Spinal cord (tissue), 10 donors: ENCODE measurements around the gene ANKRD10. TPM values are rescaled to one million over a fixed set of nuclear protein-coding genes. Genes with fewer than 3 reads are reported as not detected.
A peak's percentile ranks its signal among the peaks of the same experiment; 100 is the strongest.
"Not testable (repeated sequence)": the region's sequence is repeated elsewhere in the genome, so short reads cannot be mapped to it uniquely, and the experiment has no call there.

ENCODE experiments used
- DNase-seq, 6 donors: peaks; one replicate each; pipeline versions ENCODE4 v3.0.0 to v3.0.0-alpha.2; 2013 to 2015; ENCODE audit warnings: low spot score in 6 of 6, low read depth in 4 of 6
- H3K27ac ChIP-seq: one replicate; pipeline ENCODE4 v1.5.1; 2013; ENCODE audit warnings: low read depth, low read length, control low read depth
- H3K27me3 ChIP-seq: one replicate; pipeline ENCODE4 v1.6.1; 2013; ENCODE audit warnings: low read length; ENCODE audit not compliant: control insufficient read depth, insufficient read depth
- H3K36me3 ChIP-seq: one replicate; pipeline ENCODE4 v1.6.1; 2013; ENCODE audit warnings: low read length; ENCODE audit not compliant: control insufficient read depth, insufficient read depth
- H3K4me1 ChIP-seq: one replicate; pipeline ENCODE4 v1.6.1; 2013; ENCODE audit warnings: low read length; ENCODE audit not compliant: control insufficient read depth, insufficient read depth
- H3K4me3 ChIP-seq: one replicate; pipeline ENCODE4 v1.5.1; 2013; ENCODE audit warnings: low read depth, low read length, control low read depth
- H3K9me3 ChIP-seq: one replicate; pipeline ENCODE4 v1.6.1; 2013; ENCODE audit warnings: low read length; ENCODE audit not compliant: control insufficient read depth, insufficient read depth
- WGBS: methylation state at CpG from one replicate; pipeline ENCODE4 v1.1.5; 2013; ENCODE audit warnings: missing lambda C conversion rate; ENCODE audit not compliant: insufficient coverage; 5-methylcytosine and 5-hydroxymethylcytosine counted together
- polyA plus RNA-seq, 2 donors: library from polyadenylated mRNA; unstranded; fragments of 120-200 nt; gene quantifications; one replicate each; pipeline ENCODE4 v1.2.1, GENCODE V29; 2013; ENCODE audit not compliant: insufficient read length in 2 of 2
- total RNA-seq, 2 donors: library from RNA; depleted of rRNA in 1 of 2; stranded (reverse); fragments of 120-200 nt in 1 of 2; fragments of >200 nt in 1 of 2; gene quantifications; one replicate each; pipeline versions ENCODE4 v1.2.3 to v1.2.4, GENCODE V29; 2013 to 2014
- donor health status: healthy.

ANKRD10 gene
- total and polyA plus RNA-seq, 4 donors, result 187 to 221 (median 191) TPM

DNA sequence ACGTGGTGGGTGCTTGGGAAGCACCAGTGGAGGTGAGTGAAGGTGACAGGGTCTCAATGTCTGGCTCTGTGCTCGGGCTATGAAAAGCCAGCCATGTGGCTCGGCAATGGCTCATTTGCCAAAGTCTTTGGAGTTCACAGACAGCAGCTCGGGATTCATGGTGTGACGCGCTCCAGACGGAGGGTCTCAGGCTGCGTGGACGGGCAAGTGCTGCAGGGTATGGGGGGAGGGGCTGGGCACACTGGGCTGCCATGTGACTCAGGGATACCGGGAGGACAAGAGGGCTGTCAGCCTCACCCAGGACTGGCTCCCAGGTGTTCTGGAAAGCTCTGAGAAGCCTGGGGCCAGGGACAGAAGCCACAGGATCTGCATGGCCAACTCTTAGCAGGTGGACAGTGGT, 32.5 kb upstream of the ANKRD10 start:
- H3K4me1 ChIP-seq, H3K27ac ChIP-seq, H3K9me3 ChIP-seq, H3K27me3 ChIP-seq, H3K4me3 ChIP-seq, DNase-seq, H3K36me3 ChIP-seq: not testable (repeated sequence)
- WGBS, result 40% methylated on average over 1 of the region's 10 CpGs

DNA sequence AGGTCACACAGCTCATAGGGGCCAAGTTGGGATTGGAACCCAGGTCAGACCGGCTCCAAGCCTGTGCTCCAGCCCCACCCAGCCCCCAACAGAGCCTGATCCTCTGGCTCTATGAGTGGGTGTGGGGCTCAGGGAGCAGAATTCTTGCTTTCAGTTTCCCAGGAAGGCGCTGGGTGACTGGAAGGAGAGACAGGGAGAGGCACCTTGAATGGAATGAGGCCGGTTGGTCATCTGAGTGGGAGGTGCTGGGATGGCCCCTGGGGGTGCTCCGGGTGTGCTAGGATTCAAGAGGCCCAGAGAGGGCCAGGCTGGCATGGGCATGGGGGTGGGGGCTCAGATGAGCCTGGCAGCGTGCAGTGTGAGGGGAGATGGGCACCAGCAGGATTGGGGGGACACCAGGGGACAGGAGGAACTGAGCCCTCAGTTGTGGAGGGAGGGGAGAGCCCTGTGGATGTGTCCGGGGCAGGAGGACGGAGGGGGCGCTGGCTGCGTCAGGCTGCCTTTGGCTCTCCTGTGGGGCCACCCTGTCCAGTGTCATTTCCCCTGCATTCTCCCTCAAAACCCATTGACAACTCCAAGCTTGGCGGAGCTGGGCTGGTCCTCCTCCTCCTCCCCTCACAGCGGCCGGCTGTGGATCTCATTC, 31.2 kb upstream of the ANKRD10 start:
- no peak overlapping the region for H3K4me3 ChIP-seq
- H3K4me1 ChIP-seq, result no peaks in the 10 kb centered on the region
- no peak overlapping the region for H3K27ac ChIP-seq
- no peaks in the 10 kb centered on the region for H3K9me3 ChIP-seq
- no peaks in the 10 kb centered on the region for H3K27me3 ChIP-seq
- H3K36me3 ChIP-seq, result no peaks in the 10 kb centered on the region
- WGBS, result 91% methylated on average over 5 of the region's 12 CpGs
- DNase-seq, result no peak

DNA sequence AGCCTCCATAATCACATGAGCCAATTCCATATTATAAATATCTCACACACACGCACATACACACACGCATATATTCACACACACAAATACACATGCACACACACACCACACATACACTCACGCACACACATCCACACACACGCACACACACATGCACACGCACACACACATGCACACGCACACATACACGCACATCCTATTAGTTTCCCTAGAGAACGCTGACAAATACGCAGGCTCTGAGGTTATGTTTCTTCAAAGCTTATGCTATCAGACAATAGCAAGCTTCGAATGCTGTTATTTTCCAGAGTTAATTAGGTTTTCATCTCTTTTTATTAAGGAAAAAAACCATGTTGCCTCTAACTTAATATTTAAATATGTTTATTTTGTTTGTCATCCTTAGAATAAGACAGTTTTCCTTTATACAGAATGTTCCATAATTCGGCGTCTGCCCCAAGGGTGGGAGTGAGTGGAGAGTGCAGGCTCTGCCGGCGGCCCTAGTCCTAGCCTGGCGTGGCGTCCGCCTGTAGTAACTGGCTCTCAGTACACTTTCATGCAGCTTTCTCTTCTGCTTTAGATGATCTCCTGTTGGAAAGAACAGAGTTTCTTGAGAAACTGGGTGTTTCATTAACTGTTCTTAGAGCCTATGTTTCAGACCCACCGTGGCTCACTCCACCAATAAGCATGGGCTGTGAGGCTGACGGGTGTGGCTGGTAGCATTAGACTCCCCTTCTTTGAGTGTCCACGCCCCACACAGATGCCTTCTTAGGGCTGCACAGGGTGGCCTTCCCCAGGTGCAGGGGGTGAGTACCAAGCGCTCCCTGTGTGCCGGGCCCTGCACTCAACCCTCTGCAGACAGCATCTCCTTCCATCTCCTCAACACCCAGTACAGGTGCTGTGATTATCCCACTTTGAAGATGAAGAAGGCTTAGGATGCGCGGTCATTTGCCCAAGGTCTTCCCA, 30.4 kb upstream of the ANKRD10 start:
- H3K27ac ChIP-seq, result no peak overlapping the region
- no peaks in the 10 kb centered on the region for H3K36me3 ChIP-seq
- 97% methylated on average over 15 of the region's 24 CpGs for WGBS
- no peaks in the 10 kb centered on the region for H3K4me1 ChIP-seq
- DNase-seq, result no peak
- H3K9me3 ChIP-seq, result no peaks in the 10 kb centered on the region
- H3K4me3 ChIP-seq, result no peak overlapping the region
- no peaks in the 10 kb centered on the region for H3K27me3 ChIP-seq

DNA sequence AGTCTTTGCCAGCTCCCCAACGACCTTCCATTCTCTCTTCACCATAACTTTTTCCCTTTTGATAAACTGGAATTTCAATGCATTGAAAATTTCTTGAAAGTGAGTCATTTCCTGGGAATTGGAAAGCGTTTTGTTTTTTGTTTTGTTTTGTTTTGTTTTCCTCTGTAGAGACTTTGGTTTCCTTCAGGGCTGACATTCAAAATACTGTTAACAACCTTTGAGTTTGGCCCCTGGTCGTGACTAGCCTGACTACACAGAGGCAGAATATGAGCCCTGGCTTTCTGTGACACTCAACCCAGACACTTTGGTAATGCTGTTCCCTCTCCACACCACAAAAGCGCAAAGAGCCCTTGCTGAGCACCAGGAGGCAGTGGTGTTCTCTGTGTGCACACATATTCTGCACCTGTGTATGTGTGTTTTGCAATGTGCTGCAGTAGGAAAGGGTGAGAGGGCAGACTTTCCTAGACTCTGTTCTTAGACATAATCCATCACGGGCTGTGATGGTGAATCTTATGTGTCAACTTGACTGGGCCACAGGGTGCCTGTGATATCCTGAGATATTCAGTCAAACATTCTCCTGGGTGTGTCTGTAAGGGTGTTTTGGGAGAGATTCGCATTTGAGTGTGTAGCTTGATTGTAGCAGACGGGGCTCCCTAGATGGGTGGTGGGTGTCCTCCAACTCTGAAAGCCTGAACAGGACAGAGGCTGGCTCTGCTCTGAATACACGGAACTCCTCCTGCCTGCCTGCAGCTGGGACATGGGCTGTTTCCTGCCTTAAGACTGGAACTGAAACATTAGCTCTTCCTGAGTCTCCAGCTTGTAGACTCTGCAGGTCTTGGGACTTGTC, 29.5 kb upstream of the ANKRD10 start:
- no peaks in the 10 kb centered on the region for H3K4me1 ChIP-seq
- H3K4me3 ChIP-seq, result no peak overlapping the region
- 73% methylated on average over 4 of the region's 8 CpGs for WGBS
- H3K27me3 ChIP-seq, result no peaks in the 10 kb centered on the region
- peak in 3 of 6 donors; percentile 5 to 34 (median 21) for DNase-seq
- H3K27ac ChIP-seq, result no peak overlapping the region
- no peaks in the 10 kb centered on the region for H3K9me3 ChIP-seq
- H3K36me3 ChIP-seq, result no peaks in the 10 kb centered on the region

DNA sequence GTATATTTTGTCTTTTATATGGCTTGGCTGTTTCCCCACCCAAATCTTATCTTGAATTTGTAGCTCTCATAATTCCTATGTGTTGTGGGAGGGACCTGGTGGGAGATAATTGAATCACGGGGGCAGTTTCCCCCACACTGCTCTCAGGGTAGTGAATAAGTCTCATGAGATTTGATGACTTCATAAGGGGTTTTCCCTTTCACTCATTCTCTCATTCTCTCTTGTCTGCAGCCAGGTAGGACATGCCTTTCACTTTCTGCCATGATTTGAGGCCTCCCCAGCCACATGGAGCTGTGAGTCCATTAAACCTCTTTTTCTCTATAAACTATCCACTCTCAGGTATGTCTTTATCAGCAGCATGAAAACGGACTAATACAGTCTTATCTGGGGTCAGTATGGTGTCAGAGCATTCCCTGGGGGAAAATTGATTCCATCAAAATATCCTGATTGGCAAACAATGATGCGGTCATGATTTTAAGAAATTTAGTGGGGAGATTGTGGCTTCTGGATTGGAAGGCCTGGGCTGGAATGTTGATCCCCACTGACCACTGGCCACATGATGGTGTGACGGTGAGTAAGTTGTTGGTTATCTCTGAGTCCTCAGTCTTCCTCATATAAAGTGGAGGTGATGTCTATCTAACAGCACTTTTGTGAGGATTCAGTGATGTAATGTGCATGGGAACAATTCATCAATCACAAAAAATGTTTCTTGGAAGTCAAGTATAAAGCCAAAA, 27.5 kb upstream of the ANKRD10 start:
- no peak for DNase-seq
- WGBS, result 100% methylated on average over 1 of the region's 4 CpGs
- H3K27ac ChIP-seq, result no peak overlapping the region
- H3K36me3 ChIP-seq, result no peaks in the 10 kb centered on the region
- H3K27me3 ChIP-seq, result no peaks in the 10 kb centered on the region
- H3K9me3 ChIP-seq, result no peaks in the 10 kb centered on the region
- no peak overlapping the region for H3K4me3 ChIP-seq
- H3K4me1 ChIP-seq, result no peaks in the 10 kb centered on the region

DNA sequence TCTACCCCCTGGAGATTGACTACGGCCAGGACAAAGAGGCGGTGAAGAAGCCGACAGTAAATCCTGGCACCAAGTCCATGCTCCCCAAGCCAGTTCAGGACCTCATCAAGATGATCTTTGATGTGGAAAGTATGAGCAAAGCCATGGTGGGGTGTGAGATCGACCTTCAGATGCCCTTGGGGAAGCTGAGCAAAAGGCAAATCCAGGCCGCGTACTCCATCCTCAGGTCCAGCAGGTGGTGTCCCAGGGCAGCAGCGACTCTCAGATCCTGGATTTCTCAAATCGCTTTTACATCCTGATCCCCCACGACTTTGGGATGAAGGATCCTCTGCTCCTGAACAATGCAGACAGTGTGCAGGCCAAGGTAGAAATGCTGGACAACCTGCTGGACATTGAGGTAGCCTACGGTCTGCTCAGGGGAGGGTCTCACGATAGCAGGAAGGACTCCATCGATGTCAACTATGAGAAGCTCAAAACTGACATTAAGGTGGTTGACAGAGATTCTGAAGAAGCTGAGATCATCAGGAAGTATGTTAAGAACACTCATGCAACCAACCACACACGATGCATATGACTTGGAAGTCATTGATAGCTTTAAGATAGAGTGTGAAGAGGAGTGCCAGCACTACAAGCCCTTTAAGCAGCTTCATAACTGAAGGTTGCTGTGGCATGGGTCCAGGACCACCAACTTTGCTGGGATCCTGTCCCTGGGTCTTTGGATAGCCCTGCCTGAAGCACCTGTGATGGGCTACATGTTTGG, 24.0 kb upstream of the ANKRD10 start:
- Histone ChIP-seq H3K4me3 (no peak overlapping the region), H3K27ac (no peak overlapping the region), H3K36me3 (no peaks in the 10 kb centered on the region), H3K4me1 (no peaks in the 10 kb centered on the region), H3K9me3 (peaks cover 2% of the 10 kb centered on the region), H3K27me3 (no peaks in the 10 kb centered on the region)
- 78% methylated on average over 11 of the region's 13 CpGs for WGBS
- DNase-seq, result no peak

DNA sequence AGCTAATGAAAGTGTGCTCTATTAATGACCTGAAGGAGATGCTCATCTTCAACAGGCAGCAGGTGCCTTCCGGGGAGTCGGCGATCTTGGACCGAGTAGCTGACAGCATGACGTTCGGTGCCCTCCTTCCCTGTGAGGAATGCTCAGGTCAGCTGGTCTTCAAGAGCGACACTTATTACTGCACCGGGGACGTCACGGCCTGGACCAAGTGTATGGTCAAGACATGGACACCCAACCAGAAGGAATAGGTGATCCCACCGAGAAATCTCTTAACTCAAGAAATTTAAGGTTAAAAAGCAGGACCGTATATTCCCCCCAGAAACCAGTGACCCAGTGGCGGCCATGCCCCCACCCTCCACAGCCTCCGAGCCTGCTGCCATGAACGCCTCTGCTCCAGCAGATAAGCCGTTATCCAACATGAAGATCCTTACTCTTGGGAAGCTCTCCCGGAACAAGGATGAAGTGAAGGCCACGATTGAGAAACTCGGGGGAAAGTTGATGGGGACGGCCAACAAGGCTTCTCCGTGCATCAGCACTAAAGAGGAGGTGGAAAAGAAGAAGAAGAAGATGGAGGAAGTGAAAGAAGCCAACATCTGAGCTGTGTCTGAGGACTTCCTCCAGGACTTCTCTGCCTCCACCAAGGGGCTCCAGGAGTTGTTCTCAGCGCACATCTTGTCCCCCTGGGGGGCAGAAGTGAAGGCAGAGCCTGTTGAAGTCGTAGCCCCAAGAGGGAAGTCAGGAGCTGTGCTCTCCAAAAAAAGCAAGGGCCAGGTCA, 22.8 kb upstream of the ANKRD10 start:
- peaks cover 10% of the 10 kb centered on the region for H3K9me3 ChIP-seq
- H3K4me3 ChIP-seq, result no peak overlapping the region
- no peak overlapping the region for H3K27ac ChIP-seq
- no peak for DNase-seq
- WGBS, result 94% methylated on average over 20 of the region's 23 CpGs
- no peaks in the 10 kb centered on the region for H3K4me1 ChIP-seq
- no peaks in the 10 kb centered on the region for H3K27me3 ChIP-seq
- no peaks in the 10 kb centered on the region for H3K36me3 ChIP-seq

DNA sequence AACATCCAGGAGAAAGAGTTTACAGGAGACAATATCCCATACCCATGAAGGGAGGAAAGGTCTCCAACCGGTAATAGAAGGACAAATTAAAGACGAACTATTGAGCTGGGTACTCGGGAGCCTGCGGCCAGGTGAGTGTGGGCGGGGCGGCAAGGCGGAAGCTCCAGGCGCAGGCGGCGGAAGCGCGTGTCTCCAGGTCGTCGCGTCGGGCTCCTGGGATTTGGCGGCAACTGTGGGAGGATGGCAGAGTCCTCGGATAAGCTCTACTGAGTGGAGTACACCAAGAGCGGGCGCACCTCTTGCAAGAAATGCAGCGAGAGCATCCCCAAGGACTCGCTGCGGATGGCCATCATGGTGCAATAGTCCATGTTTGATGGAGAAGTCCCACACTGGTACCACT, 21.6 kb upstream of the ANKRD10 start:
- no peaks in the 10 kb centered on the region for H3K4me1 ChIP-seq
- no peak for DNase-seq
- peaks cover 10% of the 10 kb centered on the region for H3K9me3 ChIP-seq
- 96% methylated on average over 23 of the region's 23 CpGs for WGBS
- no peak overlapping the region for H3K4me3 ChIP-seq
- no peaks in the 10 kb centered on the region for H3K27me3 ChIP-seq
- H3K36me3 ChIP-seq, result no peaks in the 10 kb centered on the region
- H3K27ac ChIP-seq, result no peak overlapping the region
